GM19035 (cell line): ENCODE data around the gene TMEM181.
"Not testable (repeated sequence)": the region's sequence is repeated elsewhere in the genome, so short reads cannot be mapped to it uniquely, and the experiment has no call there.

Experiments used
- ATAC-seq: cut with Tn5 transposase; IDR thresholded peaks from one replicate; pipeline ENCODE4 v1.9.1; 2021; ENCODE audit not compliant: unreplicated experiment

TMEM181 gene

GRCh38 chr6:158559895-158560835 lies at the start of gene TMEM181:
TSS of gene TMEM181 (plus strand) at chr6:158560091. CDS start at chr6:158560225, 134 bp downstream.
- peak; percentile 93 for ATAC-seq

DNA sequence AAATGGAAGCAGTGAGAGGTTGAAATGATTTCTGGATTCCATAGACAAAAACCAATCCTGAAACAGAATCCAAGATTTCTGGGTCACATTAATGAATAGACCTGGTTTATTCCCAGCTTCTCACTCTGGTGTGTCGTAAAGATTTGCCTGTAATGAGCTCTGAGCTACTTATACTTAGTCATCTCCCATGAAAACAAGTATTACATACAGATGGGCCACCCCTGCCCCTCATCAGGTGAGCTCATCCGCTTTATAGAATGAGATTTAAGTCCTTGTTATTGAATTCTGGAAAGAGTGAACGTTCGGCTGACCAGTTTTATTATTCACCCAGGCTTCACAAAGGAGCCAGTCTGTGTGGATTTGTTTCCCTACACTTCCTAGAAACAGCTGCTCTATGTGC lies 47.1 kb upstream of the TMEM181 start:
- no peak for ATAC-seq

GRCh38 chr6:158514176-158514575 lies 45.7 kb upstream of the TMEM181 start:
- no peak for ATAC-seq

GRCh38 chr6:158514991-158515390 lies 44.9 kb upstream of the TMEM181 start:
- ATAC-seq, result no peak

DNA sequence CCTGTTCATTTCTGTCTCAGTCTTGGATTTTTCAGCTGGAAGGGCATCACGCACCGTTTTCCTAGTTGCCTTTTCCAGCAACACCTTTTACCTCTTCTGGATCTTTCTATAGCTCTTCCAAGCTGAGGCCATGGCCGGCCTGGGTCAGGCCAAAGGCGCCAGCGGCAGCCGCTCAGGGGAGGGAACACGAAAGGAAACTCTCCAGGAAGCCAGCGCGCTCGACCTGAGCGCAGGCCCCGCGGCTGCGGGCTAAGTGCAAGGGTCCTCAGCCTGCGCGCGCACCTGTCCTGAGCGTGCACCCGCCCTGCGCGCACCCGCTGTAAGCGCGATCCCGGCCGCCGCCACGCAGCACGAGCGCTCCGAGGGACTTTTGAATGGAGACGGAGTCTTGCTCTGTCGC lies 43.8 kb upstream of the TMEM181 start:
- ATAC-seq, result no peak

DNA sequence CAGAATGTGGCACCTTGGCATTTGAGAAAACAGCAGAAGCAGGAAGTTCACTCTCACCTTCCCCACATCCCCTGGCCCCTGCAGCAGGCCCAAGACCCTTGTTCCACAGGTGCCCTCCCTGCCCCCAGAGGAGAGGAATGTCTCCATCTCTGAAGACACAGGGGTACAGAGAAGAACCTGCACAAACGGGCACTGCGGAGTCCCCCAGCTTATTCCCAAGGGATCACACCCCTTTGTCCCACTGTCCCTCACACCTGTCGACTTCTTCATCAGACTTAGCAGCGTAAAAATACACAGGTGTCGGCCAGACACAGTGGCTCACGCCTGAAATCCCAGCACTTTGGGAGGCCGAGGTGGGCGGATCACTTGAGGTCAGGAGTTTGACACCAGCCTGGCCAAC lies 42.9 kb upstream of the TMEM181 start:
- ATAC-seq, result no peak

DNA sequence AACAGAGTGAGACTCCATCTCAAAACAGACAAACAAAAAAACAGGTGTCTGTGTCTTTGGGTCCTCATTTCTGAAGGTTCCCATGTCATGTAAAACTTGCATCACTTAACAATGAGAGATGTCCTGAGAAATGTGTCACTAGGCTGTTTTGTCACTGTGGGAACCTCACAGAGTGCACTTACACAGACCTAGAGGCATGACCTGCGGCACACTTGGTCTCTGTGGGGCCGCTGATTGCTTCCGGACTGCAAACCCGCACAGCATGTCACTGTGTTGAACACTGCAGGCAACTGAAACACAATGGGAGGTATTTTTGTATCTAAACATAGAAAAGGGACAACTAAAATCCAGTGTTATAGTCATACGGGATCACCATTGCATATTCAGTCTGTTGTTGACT lies 42.3 kb upstream of the TMEM181 start:
- no peak for ATAC-seq

DNA sequence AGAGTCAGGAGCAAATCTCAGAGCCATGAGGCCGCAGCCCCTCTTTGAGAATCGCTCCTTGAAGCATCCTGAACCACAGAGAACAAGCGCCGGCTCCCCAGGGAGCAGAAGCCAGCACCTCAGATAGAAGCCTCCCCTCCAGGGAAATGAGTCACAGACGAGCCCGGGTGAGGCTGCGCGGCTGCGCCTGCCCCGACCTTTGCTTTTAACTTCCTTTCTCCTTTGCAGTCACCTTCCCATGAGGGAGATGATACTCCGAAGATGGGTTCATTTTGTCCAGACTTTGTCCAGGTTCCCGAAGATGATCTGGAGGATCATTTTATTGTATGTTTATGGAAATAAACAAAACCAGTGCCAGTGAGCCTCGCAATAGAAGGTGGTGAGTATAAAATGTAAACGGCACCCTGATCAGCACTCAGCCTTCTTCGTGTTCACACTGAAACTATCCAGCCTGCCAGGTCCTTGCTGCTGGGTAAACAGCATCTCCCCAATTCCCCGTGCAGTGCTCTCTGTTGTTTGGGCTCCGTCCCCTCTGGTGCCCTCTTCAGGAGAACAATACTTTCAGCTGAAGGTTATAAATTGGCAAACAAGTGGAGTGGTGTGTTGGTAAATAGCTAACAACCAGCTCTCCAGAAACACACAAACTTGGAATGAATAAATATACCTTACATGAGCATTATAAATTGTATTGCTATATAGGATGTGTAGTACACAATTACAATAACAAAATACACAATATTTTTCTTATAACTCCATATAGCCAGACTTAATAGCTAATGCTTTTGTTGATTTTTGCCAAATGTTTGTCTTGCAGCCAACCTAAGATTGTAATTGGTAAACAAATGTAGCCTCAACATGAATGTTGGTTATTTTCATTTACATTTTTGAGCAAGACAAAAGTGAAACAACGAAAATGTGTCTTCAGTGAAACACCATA lies 41.4 kb upstream of the TMEM181 start:
- peak; percentile 74 for ATAC-seq

DNA sequence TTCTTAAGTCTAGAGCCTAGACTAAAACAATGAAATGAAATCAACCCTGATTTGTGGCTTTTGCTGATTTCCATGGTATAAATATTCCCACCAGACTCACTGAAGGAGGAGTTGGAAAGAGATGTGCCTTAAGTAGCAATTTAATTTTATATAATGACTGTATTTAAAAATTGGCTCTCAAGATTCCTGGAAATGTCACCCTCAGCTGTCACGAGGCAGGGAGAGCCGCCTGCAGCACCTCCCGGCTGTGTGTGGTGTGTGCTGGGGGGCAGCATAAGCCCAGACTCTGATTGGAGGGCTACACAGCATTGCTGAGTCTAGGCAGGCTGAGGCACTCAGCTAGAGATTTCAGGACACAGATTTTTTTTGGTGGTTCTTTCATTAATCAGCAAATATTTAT lies 40.6 kb upstream of the TMEM181 start:
- no peak for ATAC-seq

DNA sequence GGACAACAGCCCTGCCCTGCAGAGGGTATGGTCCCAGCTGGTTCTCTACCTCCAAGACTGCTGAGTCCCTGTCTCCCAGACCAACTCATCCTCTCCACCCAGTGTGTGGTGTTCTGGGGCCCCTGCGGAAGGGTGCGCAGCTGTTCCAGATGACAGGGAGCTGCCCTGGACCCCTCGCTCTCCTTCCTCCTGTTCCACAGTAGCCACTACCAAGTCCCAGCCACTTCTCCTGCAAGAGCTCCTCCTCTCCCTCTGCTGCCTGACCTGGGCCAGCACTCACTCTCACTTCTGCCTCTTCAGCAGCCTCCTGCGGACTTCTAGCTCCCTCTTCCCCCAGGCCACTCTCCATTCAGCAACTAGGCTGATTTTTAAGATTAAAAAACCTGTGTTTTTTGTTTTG lies 40.1 kb upstream of the TMEM181 start:
- ATAC-seq, result no peak

DNA sequence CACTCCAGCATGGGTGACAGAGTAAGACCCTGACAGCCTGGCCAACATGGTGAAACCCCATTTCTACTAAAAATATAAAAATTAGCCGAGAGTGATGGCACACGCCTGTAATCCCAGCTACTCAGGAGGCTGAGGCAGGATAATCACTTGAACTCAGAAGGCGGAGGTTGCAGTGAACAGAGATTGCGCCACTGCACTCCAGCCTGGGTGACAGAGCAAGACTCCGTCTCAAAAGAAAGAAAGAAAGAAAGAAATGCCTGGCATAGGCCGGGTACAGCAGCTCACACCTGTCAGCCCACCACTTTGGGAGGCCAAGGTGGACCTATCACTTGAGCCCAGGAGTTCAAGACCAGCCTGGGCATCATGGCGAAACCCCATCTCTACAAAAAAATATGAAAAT lies 38.9 kb upstream of the TMEM181 start:
- ATAC-seq, result not testable (repeated sequence)

DNA sequence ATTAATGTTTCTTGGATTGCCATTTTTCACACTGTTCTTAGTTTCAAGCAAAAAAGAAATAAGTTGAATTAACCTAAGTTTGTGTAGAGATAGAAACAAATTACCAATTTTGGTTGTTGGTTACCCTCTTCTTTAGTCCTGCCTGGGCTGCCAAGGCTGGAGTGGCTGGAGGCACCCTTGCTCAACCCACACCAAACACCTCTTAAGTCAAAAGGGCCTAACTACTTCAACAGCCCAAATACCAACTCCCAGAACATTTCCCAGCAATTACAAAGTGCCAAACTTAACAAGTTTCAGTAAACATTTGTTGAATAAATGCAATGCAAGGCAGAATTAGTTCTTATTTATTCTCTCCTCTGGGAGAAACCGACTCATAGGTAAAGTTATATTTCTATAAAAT lies 38.1 kb upstream of the TMEM181 start:
- no peak for ATAC-seq

GRCh38 chr6:158522616-158523015 lies 37.3 kb upstream of the TMEM181 start:
- ATAC-seq, result no peak

GRCh38 chr6:158524311-158524710 lies 35.6 kb upstream of the TMEM181 start:
- ATAC-seq, result no peak

- ATAC-seq, result not testable (repeated sequence)
Measured at GRCh38 chr6:158527858-158528257, 32.0 kb upstream of the TMEM181 start.

- no peak for ATAC-seq
Measured at GRCh38 chr6:158528826-158529225, 31.1 kb upstream of the TMEM181 start.

DNA sequence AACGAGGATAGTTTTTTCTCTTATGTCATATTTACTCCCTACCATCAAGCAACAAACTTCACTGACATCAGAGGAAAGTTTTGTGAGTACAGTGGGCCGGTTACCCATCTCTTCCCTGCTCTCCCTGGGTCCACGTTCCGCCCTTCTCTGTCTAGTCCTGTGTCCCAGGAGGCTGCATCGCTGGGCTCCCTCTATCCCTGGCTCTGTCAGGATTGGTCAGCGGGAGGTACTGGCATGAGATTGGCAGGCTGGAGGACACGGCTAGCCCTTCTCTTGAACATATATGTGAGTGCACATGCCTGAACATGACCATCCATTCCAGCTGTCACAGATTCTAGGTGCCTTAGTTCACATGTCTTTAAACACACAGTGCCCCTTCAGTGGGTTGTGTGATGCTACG lies 30.3 kb upstream of the TMEM181 start:
- no peak for ATAC-seq

DNA sequence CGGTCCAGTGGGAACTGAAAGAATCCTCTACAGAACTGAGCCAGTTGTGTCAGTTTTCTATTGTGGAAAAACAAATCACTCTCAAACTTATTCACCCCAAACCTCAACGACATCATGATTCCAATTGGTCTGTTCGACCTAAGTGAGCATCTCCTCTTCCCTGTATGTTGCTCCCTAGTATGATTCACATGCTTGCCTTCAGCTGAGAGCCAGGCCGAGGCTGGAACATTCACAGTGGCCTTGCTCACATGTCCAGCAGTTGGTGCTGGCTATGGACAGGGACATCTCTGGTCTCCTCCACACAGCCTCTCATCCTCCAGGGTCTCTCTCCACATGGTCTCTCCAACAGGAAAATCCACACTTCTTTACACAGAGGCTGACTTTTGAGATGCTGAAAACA lies 28.3 kb upstream of the TMEM181 start:
- ATAC-seq, result no peak

DNA sequence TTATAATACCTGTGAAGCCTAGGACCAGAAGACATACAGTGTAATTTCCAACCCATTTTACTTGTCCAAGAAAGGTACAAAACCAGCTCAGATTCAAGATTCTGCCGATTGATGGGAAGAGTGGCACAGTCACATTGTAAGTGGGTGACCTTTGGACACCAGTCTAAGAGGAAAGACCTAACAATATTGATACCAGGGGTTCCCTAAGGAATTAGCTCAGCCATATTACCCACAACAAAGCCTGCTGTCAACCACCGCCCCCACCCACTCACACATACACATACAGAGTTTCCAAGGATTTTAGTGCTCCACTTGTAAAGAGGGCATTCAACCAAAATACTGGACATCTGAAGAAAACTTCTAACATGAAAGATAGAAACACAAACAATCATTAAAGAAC lies 27.9 kb upstream of the TMEM181 start:
- no peak for ATAC-seq

DNA sequence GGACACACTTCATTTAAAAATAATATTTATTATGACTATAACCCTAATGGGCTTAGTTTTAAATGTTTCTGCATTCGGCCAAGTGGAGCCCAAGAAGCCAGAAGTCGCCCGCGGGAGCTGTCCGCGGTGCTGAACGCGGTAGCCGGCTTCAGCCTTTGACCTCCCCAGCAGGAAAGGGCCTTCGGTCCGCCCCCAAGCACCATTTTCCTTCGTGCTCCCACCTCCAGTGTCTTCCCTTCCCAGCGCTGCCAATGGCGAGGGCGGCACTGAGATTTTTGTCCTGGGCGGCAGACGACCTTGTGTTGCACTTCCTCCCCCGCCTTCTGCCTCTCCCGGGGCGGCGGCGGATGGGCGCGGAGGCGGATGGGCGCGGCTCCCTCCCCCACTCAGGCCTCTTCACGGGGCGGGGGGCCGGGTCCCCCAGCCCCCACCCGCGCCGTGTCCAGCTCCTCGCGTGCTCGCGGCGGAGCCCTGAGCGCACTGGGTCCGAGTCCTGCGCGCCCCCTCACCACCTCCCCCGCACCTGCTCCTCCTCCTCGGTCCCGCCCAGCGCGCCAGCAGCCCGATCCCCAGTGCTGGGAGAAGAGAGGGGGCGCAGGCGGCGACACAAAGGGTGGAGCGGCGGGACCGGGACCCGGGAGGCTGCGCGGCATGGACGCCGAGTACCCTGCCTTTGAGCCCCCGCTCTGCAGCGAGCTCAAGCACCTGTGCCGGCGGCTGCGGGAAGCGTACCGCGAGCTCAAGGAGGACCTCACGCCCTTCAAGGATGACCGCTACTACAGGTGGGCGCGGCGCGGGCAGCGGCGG lies 23.6 kb upstream of the TMEM181 start:
- no peak for ATAC-seq
